Lung microvascular endothelial cell (primary cell): ENCODE data around the gene CCDC85C. TPM values are rescaled to one million over a fixed set of nuclear protein-coding genes. Genes with fewer than 3 reads are reported as not detected.

Experiments used
- DNase-seq, 2 donors: peaks; one replicate each; pipeline versions ENCODE4 v3.0.0 to v3.0.0-alpha.2; 2010; ENCODE audit warnings: low read depth in 2 of 2
- total RNA-seq: library from RNA; depleted of rRNA; stranded (reverse); fragments of >200 nt; gene quantifications from 2 replicates; pipeline ENCODE4 v1.2.1, GENCODE V29; 2014

The CCDC85C gene
- total RNA-seq, 1 donor from 2014 or later, result 1.6 TPM

GRCh38 chr14:99523704-99524055 is 80.3 kb downstream of the CCDC85C start:
- no peak for DNase-seq

GRCh38 chr14:99522934-99523703 is 80.9 kb downstream of the CCDC85C start:
- peak in 1 of 2 donors; percentile 26 for DNase-seq

- peak; percentile 59 to 65 for DNase-seq
Observed at GRCh38 chr14:99522457-99522891, 81.5 kb downstream of the CCDC85C start.

- DNase-seq, result no peak
Observed at GRCh38 chr14:99522025-99522401, 82.0 kb downstream of the CCDC85C start.

DNA sequence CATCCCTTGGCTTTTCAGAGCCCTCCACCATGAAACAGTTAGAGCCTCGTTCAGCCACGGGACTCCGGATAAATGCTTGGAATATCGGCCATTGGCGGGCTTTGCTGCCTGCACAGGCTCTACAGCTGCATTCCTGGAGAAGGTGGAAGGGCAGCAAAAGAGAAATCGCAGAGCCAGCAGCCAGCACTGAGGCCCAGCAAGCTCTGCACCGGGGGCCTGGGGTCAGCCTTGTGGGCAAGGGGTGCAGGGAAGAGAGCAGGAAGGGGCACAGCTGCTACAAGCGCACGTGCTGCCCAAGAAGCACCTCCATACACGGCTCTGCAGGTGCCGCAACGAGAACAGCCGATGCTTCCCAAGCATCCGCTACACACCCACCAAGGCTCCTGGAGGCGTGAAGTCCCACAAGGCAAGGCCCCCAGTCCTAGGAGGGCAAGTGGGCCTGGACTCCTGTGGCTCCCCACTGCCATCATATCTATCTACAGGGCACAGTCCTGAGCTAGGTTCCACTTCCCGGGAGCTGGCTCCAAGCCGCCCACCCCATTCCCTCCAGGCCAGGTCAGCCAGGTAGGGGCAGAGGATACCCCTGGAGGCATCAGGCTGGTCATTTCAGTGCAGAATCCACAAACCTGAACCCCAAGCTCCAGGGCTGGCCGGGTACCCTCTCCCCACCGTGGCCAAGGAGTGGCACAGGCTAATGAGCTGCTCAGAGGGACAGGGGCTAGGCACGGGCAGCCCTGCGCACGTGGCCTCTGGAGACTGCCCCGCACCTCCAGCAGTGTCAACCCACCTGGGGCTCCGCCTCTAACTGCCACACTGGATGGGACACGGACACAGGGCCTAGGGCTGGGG is 82.6 kb downstream of the CCDC85C start:
- DNase-seq, result no peak

GRCh38 chr14:99520571-99521081 is 83.4 kb downstream of the CCDC85C start:
- no peak for DNase-seq

DNA sequence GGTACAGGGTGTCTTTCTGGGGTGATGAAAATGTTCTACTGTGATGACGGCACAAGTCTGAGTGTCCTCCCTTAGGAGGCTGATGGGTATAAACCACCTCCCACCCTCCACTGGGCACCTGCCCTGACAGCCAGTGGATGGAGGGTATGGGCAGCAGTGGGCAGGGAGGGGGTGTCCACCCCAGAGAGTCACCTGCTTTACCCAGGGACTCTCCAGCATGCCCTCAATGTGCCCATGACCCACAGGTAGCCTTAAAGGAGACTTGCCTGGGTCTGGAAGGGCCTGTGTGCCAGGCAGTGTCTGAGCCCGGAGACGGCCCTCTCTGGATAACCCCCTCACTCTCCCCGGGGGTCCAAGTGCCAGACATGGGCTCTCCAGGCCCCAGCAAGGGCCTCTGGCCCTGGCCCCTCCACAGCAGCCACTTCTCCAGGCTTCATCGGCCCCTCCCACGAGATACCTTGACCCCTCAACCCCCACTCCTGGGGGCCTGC is 84.0 kb downstream of the CCDC85C start:
- DNase-seq, result no peak

GRCh38 chr14:99519347-99519881 is 84.6 kb downstream of the CCDC85C start:
- DNase-seq, result no peak

- DNase-seq, result peak; percentile 55 to 73
Observed at GRCh38 chr14:99518441-99519346, 85.3 kb downstream of the CCDC85C start.

DNA sequence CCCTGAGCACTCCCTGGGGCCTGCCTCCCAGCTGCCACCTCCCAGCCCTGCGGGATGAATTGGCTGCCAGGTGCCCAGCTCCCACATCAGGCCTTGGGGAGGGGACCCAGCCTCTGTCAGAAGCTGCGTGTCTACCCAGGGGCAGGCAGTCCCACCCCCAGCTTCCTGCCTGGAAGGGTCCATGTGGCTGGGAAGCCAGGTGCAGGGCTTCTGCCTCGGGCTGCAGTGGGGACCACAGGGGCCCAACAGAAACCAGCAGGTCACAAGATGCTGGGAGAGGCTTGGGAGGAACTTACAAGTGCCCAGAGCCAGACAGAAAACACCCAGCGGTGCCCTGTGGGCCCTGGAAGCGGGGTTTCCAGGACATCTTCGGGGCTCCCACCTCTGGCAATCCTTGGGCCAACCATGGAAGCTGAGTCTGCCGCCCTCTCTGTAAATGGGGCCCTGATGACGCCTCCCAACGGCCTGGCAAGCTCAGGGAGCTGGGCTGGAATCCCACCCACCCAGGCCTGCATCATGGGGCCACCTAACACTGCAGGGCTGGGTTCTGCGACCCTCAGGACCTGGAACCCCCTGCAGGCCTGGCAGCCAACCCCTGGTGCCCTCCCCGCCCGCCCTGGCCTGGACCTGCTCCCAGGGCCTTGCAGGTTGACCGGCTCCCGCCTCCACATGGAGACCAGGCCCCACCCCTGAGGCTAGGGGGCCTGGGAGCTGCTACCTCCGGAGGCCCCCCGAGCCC is 86.2 kb downstream of the CCDC85C start:
- DNase-seq, result no peak

DNA sequence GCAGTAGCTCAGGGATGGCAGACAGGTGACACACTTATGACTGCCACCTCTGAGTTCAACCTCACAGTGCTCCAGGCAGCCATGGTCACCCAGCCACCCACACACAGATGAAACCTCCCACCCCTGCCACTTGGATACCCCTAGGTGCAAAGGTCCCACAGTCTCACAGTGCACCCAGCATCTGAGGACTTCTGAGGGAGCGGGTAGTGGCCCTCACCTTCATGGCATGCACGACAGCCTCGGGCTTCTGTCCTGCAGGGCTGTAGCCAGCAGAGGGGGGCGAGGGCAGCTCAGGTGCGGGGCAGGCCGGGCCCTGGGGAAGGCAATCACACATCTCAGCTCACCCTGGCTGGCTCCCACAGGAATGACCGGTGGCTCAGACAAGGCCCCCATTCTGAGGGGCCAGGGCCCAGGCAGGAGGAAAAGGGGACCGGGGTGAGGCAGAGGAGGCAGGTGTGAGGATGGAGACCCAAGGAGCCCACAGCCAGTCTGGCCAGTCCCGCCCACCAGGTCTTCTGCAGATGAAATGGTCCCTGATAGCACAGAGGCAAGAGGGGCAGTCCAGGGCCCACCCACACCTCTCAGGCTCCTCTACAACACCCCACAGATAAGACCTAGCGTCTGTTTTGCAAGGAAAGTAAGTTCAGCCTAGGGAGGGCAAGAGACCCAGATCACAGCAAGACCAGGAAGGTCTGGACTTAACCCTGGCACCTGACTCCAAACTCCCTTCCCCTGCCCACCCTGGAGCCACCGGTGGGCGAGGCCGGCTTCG is 87.0 kb downstream of the CCDC85C start:
- DNase-seq, result no peak

- DNase-seq, result no peak
Observed at GRCh38 chr14:99516156-99516870, 87.7 kb downstream of the CCDC85C start.

GRCh38 chr14:99515301-99516155 is 88.5 kb downstream of the CCDC85C start:
- DNase-seq, result no peak

- DNase-seq, result no peak
Observed at GRCh38 chr14:99514552-99515300, 89.3 kb downstream of the CCDC85C start.

GRCh38 chr14:99513946-99514551 is 90.0 kb downstream of the CCDC85C start:
- DNase-seq, result no peak

- DNase-seq, result no peak
Observed at GRCh38 chr14:99513183-99513694, 90.8 kb downstream of the CCDC85C start.
